ENCODE results near the gene SLC7A8. TPM values are rescaled to one million over a fixed set of nuclear protein-coding genes. Genes with fewer than 3 reads are reported as not detected.

SLC7A8 gene
- total and polyA plus RNA-seq, 2 experiments from 2014 or later = 117 to 124 TPM

- Histone ChIP-seq H3K79me2 (replicated peaks; ENCODE audit: insufficient read depth) (no peaks in the 10 kb centered on the region), H3K4me2 (no peak overlapping the region), H3F3A (replicated peaks; ENCODE audit: low read depth) (no peaks in the 10 kb centered on the region; the same call in 1 of the 2 replicates), H3K4me1 (ENCODE audit: insufficient read depth) (peaks cover 44% of the 10 kb centered on the region), H3K27ac (ENCODE audit: low read depth) (no peak overlapping the region), H3K27me3 (ENCODE audit: insufficient read depth) (no peaks in the 10 kb centered on the region), H3K9me2 (ENCODE audit: insufficient read depth) (no peaks in the 10 kb centered on the region), H3K4me3 (no peak overlapping the region), H4K20me1 (replicated peaks; ENCODE audit: insufficient read depth) (no peaks in the 10 kb centered on the region), H2AFZ (no peak overlapping the region), H3K36me3 (ENCODE audit: insufficient read depth) (no peaks in the 10 kb centered on the region)
- peaks cover 60% of the 10 kb centered on the region for H3K4me1 Mint-ChIP-seq
- no peak overlapping the region; the same call in 2 of the 3 replicates for H3K4me3 Mint-ChIP-seq
- H3K27ac Mint-ChIP-seq = no peak overlapping the region
- ATAC-seq (no peak), DNase-seq (ENCODE audit: low spot score) (no peak)
- TF ChIP-seq JUNB (IDR thresholded peaks at IDR 0.05; ENCODE audit: unreplicated experiment) (no peak), POLR2AphosphoS5 (IDR thresholded peaks at IDR 0.05; ENCODE audit: low read depth) (no peak), ZNF331 (CRISPR knock-in tag; IDR thresholded peaks at IDR 0.05; ENCODE audit: low read depth) (no peak), CTCF (conservative IDR thresholded peaks at IDR 0.05; ENCODE audit: low read depth in 2 of 2) (no peak), STAT1 (IDR thresholded peaks at IDR 0.05; ENCODE audit: unreplicated experiment) (no peak), ZNF462 (CRISPR knock-in tag; IDR thresholded peaks at IDR 0.05) (no peak), ZNF114 (CRISPR knock-in tag; IDR thresholded peaks at IDR 0.05) (no peak), ETS1 (IDR thresholded peaks at IDR 0.05) (no peak), EZH2 (IDR thresholded peaks at IDR 0.05; ENCODE audit: low read depth, unreplicated experiment) (no peak), CREB1 (CRISPR knock-in tag; IDR thresholded peaks at IDR 0.05; ENCODE audit: low read depth) (no peak), NANOG (IDR thresholded peaks at IDR 0.05; ENCODE audit: borderline replicate concordance) (no peak)
- TF ChIP-seq, protein P1, sequence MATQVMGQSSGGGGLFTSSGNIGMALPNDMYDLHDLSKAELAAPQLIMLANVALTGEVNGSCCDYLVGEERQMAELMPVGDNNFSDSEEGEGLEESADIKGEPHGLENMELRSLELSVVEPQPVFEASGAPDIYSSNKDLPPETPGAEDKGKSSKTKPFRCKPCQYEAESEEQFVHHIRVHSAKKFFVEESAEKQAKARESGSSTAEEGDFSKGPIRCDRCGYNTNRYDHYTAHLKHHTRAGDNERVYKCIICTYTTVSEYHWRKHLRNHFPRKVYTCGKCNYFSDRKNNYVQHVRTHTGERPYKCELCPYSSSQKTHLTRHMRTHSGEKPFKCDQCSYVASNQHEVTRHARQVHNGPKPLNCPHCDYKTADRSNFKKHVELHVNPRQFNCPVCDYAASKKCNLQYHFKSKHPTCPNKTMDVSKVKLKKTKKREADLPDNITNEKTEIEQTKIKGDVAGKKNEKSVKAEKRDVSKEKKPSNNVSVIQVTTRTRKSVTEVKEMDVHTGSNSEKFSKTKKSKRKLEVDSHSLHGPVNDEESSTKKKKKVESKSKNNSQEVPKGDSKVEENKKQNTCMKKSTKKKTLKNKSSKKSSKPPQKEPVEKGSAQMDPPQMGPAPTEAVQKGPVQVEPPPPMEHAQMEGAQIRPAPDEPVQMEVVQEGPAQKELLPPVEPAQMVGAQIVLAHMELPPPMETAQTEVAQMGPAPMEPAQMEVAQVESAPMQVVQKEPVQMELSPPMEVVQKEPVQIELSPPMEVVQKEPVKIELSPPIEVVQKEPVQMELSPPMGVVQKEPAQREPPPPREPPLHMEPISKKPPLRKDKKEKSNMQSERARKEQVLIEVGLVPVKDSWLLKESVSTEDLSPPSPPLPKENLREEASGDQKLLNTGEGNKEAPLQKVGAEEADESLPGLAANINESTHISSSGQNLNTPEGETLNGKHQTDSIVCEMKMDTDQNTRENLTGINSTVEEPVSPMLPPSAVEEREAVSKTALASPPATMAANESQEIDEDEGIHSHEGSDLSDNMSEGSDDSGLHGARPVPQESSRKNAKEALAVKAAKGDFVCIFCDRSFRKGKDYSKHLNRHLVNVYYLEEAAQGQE (IDR thresholded peaks at IDR 0.05; ENCODE audit: unreplicated experiment) = no peak
- H3K36me3 Mint-ChIP-seq (ENCODE audit: low read depth) = peaks cover 3% of the 10 kb centered on the region; the same call in 2 of the 3 replicates
- peaks cover 24% of the 10 kb centered on the region for H3K27me3 Mint-ChIP-seq (ENCODE audit: insufficient read depth, low read depth, poor library complexity)
- no peaks in the 10 kb centered on the region; the same call in 2 of the 3 replicates for H3K9me3 Mint-ChIP-seq
Observed at GRCh38 chr14:23122086-23122485, 61.4 kb downstream of the SLC7A8 start.
